Measurements from ENCODE around the gene TXNDC2. TPM values are rescaled to one million over a fixed set of nuclear protein-coding genes. Genes with fewer than 3 reads are reported as not detected.
A peak's percentile ranks its signal among the peaks of the same experiment; 100 is the strongest.

Gene TXNDC2
- total and polyA plus RNA-seq, 5 experiments from 2014 or later, result not detected

DNA sequence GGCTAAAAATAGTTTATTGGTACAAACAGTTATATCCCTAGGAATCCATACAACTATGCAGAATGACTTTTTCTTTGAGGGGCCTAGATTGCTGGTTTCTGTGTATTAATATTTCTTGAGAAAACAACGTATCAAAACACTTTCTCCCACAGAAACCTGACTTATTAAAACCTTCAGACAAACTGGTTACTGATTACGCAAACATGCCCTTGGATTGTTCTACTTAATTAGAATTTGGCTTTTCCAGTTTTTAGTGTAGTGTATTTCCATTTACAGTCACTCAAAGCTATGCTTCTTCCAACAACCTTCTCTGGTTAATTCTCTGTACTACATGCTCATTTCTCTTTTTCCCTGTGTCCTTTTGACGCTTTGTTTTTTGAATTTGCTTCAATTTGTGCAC, 48.1 kb downstream of the TXNDC2 start:
- Mint-ChIP-seq H3K27me3 (no peaks in the 10 kb centered on the region), H3K4me3 (no peak overlapping the region), H3K9me3 (no peaks in the 10 kb centered on the region), H3K4me1 (peaks cover 15 to 38% (median 32%) of the 10 kb centered on the region in 4 donors), H3K27ac (peak overlapping the region in 1 of 10 donors; percentile 24), H3K36me3 (peaks cover 0 to 66% (median 10%) of the 10 kb centered on the region in 3 donors)
- DNase-seq (no peak), ATAC-seq (no peak)
- POLR2A ChIA-PET, result no interaction called here

DNA sequence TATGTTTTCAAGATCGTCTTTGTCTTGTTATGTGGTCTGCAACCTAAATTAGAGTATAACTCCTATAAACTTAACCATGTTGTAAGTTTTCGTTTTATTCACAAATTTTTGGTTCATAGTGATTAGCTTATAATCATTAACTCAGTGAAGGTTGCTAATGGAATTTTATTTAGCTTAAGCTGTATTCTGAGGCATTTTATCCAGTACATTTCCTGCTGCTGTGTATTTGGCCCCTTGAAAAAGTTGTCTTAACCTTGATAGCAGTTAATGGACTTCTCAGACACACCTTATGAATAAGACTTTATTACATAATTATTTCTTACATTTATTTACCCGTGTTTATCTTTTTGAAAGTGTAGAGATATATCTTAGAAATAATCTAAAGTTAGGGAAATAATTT, 48.5 kb downstream of the TXNDC2 start:
- H3K36me3 Mint-ChIP-seq, result peaks cover 0 to 70% (median 10%) of the 10 kb centered on the region in 3 donors
- H3K9me3 Mint-ChIP-seq, result no peaks in the 10 kb centered on the region
- peak overlapping the region in 1 of 10 donors; percentile 24 for H3K27ac Mint-ChIP-seq
- DNase-seq, result no peak
- no peak overlapping the region for H3K4me3 Mint-ChIP-seq
- H3K4me1 Mint-ChIP-seq, result peaks cover 14 to 35% (median 28%) of the 10 kb centered on the region in 4 donors
- no peaks in the 10 kb centered on the region for H3K27me3 Mint-ChIP-seq
- POLR2A ChIA-PET, result no interaction called here
- no peak for ATAC-seq

Other genes starting within 250 kb of the TXNDC2 start
- gene RAB31, start 177.7 kb upstream of the TXNDC2 start, total RNA-seq, result 1 to 10 TPM; 1.2 to 2.2 TPM
- 1 to 10 TPM in 2 of 3 donors, under 1 TPM in 1; 0.74 to 1.4 (median 1.3) TPM for gene RAB31, start 177.7 kb upstream of the TXNDC2 start, polyA plus RNA-seq
- 100 to 1,000 TPM; 119 to 121 TPM for gene VAPA, start 28.0 kb downstream of the TXNDC2 start, total RNA-seq
- 100 to 1,000 TPM; 187 to 214 (median 199) TPM for gene VAPA, start 28.0 kb downstream of the TXNDC2 start, polyA plus RNA-seq

Data from naive thymus-derived CD8-positive, alpha-beta T cell (primary cell).